ENCODE measurements around the gene EYS.

The EYS gene

DNA sequence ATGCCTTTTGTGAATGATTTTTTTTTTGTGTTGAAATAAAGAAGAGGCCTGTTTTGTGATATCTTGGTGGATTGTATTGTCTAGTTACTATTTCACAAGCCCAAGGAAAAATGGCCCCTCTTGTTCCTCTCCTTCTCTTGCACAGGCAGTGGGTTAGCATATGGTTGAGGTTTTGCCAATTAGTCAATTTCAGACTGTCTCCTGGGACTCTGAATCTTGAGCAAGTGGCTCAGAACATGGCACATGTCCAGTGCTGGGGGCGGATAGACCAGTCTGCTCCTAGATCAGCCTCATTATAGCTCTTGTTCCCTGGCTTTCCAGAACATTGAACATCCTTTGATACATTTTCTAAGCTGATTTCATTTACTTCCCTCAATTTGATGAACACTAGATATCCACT, 1482.2 kb downstream of the EYS start:
- H3K27me3 Mint-ChIP-seq (ENCODE audit: low read depth) = no peaks in the 10 kb centered on the region
- TF ChIP-seq, protein P1, sequence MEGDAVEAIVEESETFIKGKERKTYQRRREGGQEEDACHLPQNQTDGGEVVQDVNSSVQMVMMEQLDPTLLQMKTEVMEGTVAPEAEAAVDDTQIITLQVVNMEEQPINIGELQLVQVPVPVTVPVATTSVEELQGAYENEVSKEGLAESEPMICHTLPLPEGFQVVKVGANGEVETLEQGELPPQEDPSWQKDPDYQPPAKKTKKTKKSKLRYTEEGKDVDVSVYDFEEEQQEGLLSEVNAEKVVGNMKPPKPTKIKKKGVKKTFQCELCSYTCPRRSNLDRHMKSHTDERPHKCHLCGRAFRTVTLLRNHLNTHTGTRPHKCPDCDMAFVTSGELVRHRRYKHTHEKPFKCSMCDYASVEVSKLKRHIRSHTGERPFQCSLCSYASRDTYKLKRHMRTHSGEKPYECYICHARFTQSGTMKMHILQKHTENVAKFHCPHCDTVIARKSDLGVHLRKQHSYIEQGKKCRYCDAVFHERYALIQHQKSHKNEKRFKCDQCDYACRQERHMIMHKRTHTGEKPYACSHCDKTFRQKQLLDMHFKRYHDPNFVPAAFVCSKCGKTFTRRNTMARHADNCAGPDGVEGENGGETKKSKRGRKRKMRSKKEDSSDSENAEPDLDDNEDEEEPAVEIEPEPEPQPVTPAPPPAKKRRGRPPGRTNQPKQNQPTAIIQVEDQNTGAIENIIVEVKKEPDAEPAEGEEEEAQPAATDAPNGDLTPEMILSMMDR (IDR thresholded peaks at IDR 0.05; ENCODE audit: unreplicated experiment in 3 of 3) = no peak
- no peaks in the 10 kb centered on the region for H3K9me3 Mint-ChIP-seq
- H3K36me3 Mint-ChIP-seq (ENCODE audit: low read depth) = no peaks in the 10 kb centered on the region
- no peaks in the 10 kb centered on the region for H3K4me1 Mint-ChIP-seq
- H3K4me3 Mint-ChIP-seq = no peak overlapping the region
- no peak overlapping the region for H3K27ac Mint-ChIP-seq

DNA sequence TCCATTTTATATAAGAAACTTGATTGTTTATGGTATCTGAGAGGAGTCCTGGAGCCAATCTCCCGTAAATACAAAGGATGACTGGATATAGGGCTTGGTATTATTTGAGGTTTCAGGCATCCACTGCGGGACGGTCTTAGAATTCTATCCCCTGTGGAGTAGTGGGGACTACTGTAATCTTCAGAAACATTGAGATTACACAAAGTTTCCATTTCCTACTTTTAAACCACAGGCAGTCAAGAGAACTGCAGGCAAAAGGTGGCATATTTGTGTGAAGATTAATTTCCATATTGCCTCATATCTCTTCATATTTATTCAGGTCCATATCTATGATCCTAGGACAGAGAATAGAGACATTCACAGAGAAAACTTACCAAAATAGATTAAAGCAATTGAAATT, 1485.2 kb downstream of the EYS start:
- Mint-ChIP-seq H3K27ac (no peak overlapping the region), H3K9me3 (no peaks in the 10 kb centered on the region), H3K4me1 (peaks cover 17% of the 10 kb centered on the region), H3K36me3 (ENCODE audit: low read depth) (no peaks in the 10 kb centered on the region), H3K27me3 (ENCODE audit: low read depth) (no peaks in the 10 kb centered on the region), H3K4me3 (no peak overlapping the region)
- TF ChIP-seq, protein P1 (IDR thresholded peaks at IDR 0.05; ENCODE audit: unreplicated experiment in 3 of 3) = no peak

DNA sequence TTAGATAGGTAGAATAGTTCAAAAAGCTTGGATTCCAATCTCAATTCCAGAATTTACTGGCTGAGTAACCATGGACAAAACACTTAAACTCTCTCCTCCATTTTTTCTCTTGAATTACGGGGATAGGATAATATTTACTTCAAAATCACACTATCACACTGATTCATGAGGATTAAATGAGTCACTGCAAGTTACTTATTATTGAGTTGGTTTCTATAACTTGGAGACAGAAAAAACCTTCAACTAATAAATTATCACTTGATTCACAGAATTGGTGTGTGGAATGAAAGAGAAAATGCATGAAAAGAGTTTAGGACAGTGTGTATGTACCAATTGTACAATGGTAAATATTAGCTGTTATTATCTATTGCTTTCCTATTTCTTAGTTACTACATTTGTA, 1486.2 kb downstream of the EYS start:
- TF ChIP-seq, protein P1 (IDR thresholded peaks at IDR 0.05; ENCODE audit: unreplicated experiment in 3 of 3) = no peak
- H3K27ac Mint-ChIP-seq = peak overlapping the region in 1 of 3 experiments; percentile 13
- no peaks in the 10 kb centered on the region for H3K9me3 Mint-ChIP-seq
- H3K4me3 Mint-ChIP-seq = no peak overlapping the region
- no peaks in the 10 kb centered on the region for H3K36me3 Mint-ChIP-seq (ENCODE audit: low read depth)
- peaks cover 17% of the 10 kb centered on the region for H3K4me1 Mint-ChIP-seq
- no peaks in the 10 kb centered on the region for H3K27me3 Mint-ChIP-seq (ENCODE audit: low read depth)

DNA sequence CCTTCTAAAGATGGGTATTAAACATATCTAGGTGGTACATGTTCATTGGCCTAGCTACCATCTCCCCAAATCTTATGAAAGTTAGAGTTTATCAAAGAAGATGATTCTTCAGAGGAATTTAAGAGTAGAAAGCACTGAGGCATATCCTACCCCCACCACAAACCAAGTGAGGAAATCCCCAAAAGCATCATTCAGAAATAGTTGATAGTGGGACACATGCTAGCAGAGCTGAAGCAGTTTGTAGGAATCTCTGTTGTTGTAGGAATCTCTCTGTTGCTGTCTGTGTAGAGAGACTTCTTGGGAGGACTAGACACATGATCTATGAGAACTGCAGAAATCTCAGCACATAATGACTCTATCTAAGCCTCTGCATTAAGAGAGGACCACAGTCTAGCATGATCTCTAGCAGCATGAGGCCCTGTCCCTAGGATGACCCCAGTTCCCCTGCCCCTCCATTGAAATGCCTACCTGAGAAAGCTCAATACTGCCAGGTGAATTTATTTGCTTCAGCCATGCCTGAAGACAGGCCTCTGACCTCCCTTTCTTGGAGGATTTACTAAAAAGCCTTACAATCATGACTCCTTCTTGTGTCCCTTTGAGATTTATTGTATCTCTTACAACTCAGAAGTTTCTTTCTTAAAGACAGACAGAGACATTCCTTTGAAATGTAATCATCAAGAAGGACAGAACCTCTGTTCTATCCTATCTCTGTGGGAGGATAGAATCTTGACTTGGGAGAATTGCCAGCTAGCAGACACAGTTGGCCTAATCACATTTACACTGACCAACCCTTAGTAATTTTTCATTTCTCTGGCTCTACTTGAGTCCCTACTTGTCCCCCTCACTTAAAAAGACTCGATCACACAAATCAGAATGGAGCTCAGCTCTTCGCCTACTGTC, 1489.1 kb downstream of the EYS start:
- Mint-ChIP-seq H3K27ac (peak overlapping the region; percentile 92 to 97 (median 96)), H3K36me3 (ENCODE audit: low read depth) (no peaks in the 10 kb centered on the region), H3K9me3 (no peaks in the 10 kb centered on the region), H3K4me1 (peaks cover 17% of the 10 kb centered on the region), H3K4me3 (no peak overlapping the region), H3K27me3 (ENCODE audit: low read depth) (no peaks in the 10 kb centered on the region)
- TF ChIP-seq, protein P1 (IDR thresholded peaks at IDR 0.05; ENCODE audit: unreplicated experiment in 3 of 3) = no peak

DNA sequence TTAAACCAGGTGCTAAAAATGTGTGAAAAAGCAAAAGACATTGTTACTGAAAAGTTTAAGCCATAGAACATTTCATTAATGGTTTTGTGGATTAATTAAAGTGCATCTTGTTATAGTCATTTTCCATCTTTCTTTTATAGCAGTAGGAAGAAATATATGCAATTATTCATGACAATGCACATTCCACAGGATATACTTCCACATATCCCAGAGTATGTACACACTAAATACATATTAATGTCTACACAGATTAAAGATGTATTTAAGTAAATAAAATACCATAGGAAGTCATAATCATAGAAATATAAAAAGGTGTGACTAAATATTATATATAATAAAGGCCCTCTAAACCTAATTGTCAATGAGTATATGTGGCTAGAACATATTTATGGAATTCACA, 1492.7 kb downstream of the EYS start:
- TF ChIP-seq, protein P1 (IDR thresholded peaks at IDR 0.05; ENCODE audit: unreplicated experiment in 3 of 3) = no peak
- H3K27me3 Mint-ChIP-seq (ENCODE audit: low read depth) = peaks cover 3% of the 10 kb centered on the region
- H3K27ac Mint-ChIP-seq = no peak overlapping the region
- no peak overlapping the region for H3K4me3 Mint-ChIP-seq
- H3K36me3 Mint-ChIP-seq (ENCODE audit: low read depth) = no peaks in the 10 kb centered on the region
- H3K9me3 Mint-ChIP-seq = no peaks in the 10 kb centered on the region
- H3K4me1 Mint-ChIP-seq = peaks cover 17% of the 10 kb centered on the region

DNA sequence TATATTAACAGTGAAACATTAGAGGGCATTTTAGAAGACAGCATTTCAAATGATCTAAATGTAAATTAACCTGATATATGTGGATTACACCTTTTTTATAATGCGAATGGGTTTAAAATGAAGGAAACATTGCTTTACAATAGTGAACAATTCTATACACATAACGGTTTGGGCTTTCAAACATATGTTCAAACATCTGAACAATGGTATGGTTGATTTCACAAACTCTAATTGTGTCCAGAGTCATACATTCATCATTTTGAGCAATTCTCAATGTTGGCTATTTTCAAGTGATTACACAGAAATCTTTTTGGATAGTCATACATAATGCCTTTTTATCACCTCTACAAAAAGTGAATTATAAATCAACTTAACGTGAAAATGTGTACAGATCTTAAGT, 1493.3 kb downstream of the EYS start:
- H3K9me3 Mint-ChIP-seq = no peaks in the 10 kb centered on the region
- H3K36me3 Mint-ChIP-seq (ENCODE audit: low read depth) = no peaks in the 10 kb centered on the region
- H3K4me3 Mint-ChIP-seq = no peak overlapping the region
- TF ChIP-seq, protein P1 (IDR thresholded peaks at IDR 0.05; ENCODE audit: unreplicated experiment in 3 of 3) = no peak
- H3K4me1 Mint-ChIP-seq = peaks cover 13% of the 10 kb centered on the region
- H3K27me3 Mint-ChIP-seq (ENCODE audit: low read depth) = peaks cover 3% of the 10 kb centered on the region
- no peak overlapping the region for H3K27ac Mint-ChIP-seq

Measured in nephron (organoid).